HG03469 (cell line): Measurements from ENCODE around the gene DCTN3.

Experiments
- ATAC-seq: cut with Tn5 transposase; IDR thresholded peaks from one replicate; pipeline ENCODE4 v1.9.1; 2021; ENCODE audit warnings: mild to moderate bottlenecking, moderate library complexity, moderate number of reproducible peaks; ENCODE audit not compliant: unreplicated experiment

DCTN3 gene

DNA sequence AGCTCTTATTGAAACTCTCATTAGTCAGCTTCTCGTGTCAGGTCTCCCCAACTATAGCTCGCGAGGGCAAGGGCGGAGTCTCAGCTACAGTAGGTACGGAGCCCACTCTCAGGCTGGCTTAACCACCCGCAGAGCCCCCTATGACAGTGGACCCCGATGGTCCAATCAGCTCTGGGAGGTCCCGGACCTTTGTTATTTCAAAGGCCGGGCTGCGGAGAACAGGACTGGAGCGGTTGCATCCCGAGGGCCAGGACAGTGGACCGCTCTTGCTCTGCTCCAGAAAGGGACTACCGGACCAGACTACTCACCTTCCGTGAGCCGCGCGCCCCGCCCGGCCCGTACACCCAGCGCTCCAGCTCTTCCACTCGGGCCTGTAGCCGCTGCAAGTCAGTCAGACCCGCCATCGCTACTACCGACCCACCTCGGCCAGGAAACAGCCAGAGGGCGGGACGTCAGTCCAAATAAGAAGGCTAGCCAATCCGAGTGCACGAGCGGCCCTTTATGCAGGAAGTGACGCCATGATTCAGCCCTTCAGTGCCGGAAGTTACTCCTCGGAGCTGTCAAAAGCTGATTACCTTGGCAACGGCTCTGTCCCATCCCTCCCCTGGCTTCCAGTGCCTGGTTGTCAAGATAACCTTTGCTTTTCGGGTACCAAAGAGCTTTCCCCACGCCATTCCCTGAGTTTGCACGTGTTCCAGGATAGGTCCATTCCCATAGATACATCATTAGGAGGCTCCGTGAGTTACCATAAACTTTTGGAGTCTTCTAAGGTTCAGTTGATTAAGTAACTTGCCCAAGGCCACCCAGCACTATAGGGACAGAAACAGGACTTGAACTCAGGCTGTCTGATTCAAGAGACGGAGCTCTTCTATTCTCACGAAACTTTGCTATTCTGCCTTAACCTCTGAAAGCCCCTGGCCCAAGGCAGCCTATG, at the start of gene DCTN3:
DCTN3 (minus strand) TSS at position 435 of the 934 bp plus-strand sequence; CDS start at position 404, 31 bp downstream.
- peak; percentile 93 for ATAC-seq

DNA sequence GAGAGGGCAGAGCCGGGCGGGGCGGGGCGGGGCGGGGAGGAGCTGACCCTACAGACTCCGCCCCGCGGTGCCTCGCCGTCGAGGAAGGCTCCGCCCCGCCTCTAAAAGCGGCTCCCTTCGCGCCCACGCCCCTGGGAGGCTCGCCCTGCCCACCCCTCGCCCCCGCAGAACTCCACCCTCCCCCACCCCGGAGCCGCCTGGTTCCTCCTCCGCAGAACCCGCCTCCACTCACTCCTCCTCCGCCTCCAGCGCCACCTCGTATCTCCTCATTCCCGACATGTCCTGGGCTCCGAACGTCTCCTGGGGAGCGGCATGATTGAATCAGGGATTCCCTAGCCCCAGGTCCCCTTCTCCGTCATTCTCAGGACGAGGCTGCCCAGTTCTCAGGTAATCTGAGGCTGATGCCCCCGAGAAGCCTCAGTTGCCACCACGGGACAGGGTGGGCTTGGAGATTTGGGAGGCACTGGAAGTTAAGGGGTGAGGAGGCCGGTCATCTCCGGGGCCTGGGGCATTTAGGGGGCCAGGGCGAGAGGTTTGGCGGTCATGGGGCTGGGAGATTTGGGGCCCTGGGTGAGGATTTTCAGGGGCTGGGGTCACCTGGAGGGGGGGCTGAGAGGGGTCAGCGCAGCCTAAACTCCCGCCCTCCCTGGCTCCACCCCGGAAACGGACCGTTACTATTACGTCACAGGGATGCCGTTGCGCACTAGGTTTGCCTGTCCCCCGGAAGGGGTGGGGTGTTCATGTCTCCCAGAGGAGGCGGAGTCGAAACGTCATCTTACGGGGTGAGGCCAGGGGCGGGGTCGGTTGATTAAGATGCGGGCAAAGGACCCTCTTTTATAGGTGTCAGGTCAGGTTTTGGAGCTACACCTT, 45.3 kb upstream of the DCTN3 start:
- ATAC-seq = peak; percentile 51

DNA sequence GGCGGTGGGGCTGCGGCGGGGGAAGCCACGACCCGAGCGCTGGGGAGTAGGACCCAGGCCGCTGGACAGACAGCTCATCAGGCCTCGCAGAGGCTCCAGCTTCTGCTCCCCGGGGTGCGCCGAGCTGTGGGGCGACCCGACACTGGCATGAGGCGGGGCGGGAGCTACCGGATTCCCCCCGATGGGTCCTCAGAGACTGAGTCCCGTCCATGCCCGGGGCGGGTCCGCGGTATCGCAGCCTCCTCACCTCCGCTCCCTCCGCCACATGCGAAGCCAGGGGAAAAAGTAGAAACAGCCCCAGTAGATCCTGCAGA, 44.7 kb upstream of the DCTN3 start:
- no peak for ATAC-seq

DNA sequence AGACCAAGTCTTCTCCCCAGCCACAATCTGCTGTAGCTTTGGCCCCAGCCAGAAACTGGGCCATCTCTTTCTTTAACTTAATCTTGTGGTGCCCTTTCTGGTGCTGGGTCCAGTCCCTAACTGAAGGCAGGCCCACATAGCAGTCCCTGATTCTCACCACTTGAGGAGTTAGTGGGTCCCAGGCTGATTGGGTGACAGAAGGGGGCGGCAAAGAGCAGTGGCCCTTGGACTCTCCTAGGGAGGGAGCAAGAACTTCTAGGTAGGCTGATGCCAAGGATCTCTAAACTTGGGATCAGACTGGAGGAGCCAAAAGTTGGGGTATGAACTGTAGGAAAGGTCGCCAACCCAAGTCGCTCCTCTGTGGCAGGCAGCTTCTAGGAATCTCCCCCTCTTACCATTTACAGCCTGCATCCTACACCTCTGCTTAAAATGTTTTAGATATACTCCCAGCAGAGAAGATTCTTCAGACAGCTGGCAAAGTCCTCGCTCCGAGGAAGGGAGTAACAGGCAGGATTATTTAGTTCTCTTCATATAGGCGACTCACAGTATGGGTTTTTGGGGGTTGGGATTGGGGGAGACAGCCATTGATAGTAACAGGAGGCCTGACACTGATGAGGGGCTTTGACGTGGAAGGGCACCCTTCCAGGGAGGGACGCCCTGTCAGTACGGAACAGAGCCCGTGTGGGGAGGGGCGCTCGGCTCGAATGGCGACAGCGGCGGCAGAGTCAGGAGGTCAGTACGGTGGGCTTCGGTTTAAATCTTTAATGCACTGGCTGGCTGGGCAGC, 44.2 kb upstream of the DCTN3 start:
- ATAC-seq = peak; percentile 31

DNA sequence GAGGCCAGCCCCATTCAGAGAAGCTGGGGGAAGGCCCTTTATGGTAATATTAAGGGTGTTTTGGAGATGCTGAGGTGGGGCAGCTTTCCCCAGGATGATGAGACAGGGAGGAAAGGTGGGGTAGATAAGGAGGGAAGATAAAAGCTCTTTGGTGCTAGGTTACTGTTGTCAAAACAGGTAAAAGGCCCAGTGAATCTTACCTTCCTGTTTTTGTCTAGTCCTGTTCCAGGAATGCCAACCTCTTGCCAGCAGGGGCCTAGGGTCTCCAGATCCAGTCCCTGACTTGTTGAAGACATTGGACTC, 43.0 kb upstream of the DCTN3 start:
- ATAC-seq = no peak

DNA sequence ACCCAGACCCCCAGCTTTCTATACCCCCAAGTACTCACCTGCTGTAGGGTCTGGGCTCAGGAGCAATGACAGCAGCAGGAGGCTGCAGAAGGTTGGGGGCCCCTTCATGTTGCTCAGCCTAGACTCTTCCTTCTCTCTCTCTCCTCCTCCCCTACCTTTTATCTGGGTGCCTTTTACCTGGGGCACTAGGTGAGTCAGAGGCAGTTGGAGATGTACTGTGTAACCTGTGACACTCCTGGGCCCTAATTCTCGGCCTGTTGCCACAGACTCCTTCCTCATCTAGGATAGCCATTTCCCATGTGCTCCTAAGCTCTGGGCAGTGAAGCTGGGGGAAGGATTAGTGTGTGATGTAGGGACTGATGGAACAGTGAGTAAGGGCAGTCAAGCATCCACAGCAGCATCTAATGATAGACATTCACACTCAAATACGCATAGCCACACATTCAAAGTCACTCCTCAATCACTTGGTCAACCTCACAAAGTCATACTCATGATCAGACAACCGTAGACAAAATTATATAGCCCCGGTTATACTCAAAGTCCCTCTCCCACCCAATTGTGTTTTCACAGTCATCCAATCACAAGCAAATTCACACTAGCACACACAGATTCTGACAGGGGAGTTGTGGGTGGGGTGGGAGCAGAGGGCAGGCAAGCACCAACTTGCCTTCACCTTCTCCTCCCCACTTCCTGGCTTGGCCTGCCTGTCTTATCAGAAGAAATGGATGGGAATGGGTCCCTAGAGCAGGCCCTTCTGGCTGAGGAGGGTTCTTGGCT, 42.4 kb upstream of the DCTN3 start, which contains the start of gene CCL27:
CCL27 (minus strand) TSS at position 132 of the 777 bp plus-strand sequence; CDS start at position 108, 24 bp downstream.
- ATAC-seq = no peak

DNA sequence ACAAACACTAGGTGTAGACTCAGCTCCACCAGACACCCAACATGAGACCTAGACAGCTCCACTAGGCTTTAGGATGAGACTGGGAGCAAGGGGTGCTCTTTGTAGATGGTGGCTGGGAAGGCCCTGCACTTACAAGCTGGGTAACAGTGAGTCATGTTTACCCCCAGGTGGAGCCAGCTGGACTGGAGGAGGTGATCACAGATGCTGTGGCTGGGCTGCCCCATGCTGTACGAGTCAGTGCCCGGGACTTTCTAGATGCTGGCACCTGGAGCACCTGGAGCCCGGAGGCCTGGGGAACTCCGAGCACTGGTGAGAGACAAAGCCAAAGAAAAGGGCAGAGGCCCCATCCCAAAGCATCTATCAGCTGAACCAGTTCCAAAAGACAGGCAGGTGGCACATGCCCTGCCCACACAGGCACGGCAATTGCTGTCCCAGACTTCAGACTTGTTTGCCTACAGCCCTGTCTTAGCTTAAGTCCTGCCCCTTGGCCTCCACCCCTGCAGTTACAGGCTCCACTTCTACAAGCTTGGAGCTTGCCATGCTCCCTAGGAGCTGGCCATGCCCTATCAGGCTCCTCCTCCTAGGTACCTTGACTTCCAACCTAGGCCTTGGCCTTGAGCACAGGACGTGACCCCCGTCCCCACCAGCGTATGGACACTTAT, 39.4 kb upstream of the DCTN3 start:
- ATAC-seq = no peak

DNA sequence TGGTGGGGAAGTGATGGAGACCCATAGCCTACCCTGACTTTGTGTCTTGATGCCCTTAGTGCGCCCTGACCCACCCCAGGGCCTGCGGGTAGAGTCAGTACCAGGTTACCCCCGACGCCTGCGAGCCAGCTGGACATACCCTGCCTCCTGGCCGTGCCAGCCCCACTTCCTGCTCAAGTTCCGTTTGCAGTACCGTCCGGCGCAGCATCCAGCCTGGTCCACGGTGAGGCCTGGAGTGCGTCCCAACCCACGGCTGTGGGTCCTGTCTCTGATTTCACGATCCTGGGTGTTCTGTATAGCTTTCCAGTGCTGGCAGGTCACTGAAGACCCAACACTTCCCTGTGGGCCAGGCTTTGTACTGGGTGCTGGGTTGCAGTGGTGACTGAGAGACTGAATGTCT, 38.2 kb upstream of the DCTN3 start:
- no peak for ATAC-seq

DNA sequence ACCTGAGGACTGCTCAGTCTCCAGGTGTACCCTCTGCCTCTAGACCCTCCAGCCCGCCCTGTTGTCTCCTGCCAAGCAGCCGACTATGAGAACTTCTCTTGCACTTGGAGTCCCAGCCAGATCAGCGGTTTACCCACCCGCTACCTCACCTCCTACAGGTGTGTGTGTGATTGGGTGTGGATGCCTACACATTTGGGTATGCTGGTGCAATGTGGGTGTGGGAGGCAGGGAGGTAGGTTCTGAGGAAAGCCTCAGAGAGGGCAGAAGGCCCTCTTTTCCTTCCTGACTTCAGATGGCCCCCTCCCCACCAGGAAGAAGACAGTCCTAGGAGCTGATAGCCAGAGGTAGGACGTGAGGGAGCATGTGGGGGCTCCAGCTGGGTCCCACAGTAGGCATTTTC, 36.7 kb upstream of the DCTN3 start:
- ATAC-seq = no peak

DNA sequence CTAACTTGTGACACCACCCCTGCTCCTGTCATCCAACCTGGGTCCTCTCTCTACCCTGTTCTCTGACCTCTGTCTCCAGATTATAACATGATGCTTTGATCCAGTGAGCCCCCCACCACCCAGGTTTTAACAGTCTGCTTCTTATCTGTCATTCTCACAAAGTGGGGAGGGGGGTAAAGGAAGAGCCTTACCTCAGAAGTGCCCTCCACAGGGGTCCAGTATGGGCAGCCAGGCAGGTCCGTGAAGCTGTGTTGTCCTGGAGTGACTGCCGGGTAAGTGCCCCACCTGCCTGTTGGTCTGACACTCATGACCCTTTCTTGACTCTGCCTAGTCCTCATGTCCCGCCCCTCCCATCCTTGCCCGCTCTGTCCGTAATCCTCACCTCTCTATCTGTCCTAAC, 35.1 kb upstream of the DCTN3 start:
- no peak for ATAC-seq

DNA sequence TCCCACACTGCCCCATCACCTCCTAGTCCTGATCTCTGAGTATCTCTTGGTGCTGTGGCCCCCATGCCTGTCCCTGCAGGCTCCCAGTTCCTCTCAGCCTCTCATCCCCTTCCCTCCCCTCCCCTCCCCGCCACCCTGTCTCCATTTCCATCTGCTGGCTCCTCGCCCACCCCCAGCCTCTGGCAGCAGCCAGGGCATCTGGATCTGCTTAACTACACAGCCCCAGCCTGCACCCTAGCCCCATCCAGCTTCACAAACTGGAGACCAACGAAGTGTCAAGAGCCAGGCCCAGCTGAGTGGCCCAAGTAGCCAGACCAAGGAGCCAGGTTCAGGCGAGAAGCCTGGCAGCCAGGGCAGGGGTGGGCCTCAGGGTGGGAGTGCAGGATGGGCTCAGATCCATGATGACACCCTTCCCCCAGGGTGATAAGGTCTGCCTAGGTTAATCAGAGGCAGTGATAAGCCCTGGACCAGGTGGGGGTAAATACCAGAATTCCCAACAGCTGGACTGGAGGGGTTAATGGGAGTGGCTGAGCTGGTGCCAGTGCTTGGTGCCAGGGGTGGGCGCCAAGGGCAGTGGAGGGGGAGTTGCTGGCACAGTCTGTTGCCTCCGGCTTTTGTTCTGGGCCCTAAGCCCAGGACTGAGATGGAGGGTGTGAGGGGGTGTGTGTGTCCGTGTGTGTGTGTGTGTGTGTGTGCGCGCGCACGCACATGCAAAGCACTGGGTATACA, 34.2 kb upstream of the DCTN3 start:
- no peak for ATAC-seq

DNA sequence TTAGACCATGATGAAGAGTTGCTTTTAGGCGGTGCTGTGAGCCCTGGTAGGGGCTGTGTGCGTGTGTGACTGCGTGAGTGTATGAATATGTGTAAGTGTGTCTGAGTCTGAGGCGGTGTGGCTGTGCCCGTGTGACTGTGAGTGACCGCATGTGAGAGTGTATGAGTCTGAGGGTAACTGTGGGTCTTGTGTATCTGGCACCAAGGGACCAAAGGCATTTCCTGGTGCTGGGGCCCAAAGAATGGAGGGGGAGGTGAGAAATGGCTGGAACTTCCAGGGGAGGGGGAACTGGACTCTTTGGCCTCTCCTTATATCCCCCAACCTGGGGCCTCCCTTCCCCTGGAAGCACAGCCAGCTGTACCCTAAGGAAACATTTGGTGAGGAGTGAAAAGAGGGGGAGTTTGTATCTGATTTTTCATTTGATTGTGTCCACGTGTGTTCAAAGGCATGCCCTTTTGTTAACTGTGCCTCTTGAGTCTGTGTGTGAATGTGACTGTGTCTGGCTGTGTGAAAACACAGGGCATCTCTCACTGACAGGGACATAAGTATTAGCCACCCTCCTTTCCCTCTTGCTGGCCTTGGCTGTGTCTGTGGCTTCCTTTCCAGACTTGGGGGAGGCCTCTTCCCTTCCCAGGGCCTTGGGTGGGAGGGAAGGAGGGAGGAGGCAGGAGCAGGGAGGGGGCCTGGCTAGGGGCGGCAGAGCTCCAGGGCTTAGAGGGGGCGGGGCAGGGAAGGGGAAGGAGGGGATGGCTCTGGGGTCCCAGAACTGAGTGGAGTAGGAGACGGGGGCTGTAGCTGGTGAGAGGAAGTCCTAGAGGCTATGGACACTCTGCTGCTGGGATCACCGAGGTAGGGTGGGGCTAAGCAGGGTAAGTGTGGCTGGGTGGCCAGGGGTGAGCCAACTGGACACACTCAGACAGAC, 33.1 kb upstream of the DCTN3 start:
- no peak for ATAC-seq

DNA sequence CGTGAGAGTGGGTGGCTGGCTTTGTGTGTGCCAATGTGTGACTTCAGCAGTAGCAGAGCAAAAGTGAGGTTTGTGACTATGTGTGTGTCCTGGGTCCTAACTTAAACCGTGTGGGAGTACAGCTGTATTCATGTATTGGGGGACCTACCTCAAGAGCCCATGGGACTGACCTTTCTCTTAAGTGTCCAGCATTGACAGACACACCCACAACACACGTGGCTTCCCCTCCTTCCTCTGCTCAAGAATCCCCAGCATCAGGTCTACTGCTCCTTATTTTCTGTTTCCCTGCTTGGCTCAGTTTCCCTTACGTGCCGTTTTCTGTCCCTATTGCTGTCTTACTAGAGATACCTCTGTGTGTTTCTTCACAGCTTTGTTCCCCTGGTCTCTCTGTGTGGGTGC, 32.3 kb upstream of the DCTN3 start:
- ATAC-seq = no peak

DNA sequence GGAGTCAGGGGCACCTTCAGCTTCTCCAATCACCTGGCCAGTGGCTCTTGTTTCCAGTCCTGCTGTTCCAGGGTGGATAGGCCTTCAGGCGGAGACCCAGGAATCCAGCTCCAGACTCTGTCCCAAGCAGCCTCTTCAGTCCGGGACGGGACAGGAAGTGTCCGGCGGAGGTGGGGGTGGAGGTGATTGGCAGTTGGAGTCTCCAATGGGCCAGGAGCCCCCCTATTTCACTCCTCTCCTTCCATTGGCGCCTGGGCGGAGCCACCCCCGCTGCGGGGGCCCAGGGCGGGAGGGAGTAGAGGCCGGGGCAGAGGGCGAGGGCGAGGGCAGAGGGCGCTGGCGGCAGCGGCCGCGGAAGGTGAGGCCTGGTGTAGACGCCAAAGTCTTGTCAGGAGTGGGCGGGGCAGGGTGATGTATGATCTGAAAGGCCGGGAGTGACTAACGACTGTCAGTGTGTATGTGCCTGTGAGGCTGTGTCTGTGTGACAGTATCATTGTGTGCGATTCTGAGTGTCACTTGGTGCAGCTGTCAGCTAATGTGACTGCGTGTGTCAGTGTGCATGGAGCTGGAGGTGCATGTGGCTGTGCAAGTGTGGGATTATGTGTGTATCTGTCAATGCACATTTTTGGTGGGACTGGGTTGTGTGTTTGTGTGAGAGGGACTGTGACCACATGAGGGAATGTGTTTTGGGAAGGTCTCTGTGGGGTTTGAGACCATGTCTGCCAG, 31.7 kb upstream of the DCTN3 start, which contains the start of gene IL11RA:
IL11RA (plus strand) TSS at position 310 of the 726 bp plus-strand sequence. CDS start 3,033 bp downstream, outside the sequence.
- ATAC-seq = no peak

DNA sequence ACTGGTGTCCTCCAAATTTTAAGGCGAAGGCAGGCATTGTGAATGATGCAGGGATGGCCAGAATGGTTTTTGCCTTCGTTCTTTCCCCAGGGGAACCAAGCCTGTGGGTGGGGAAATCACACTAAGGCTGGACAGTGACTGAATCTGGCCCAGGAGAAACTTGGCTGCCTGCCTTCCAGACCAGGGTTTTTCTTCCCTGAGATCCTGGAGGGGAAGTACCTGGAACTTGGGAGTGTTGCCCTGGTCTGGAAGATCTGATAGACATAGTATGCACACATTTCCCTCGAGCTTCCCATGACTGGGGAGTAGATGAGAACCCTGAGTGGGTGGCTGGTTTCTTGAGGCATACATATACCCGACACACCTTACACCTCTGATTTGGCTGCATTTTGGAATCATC, 31.0 kb upstream of the DCTN3 start:
- no peak for ATAC-seq

DNA sequence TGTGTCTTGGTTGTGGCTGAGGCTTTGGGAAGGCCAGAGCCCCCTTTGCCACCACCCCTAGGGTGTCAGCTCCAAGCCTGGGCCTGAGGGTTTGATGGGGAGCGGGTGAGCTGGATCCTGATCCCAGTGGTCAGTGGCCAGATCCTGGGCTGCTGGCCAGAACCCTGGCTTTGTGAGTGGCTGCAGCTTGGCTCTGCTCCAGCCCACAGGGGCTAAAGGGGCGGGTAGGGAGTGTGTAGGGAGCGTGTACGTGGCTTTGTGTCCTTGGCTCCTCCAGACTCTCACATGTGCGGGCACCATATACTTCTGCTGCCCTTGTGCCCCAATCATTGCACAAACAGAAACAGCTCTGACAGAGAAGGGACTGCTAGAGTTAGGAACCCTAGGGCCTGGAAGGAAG, 30.5 kb upstream of the DCTN3 start:
- no peak for ATAC-seq

DNA sequence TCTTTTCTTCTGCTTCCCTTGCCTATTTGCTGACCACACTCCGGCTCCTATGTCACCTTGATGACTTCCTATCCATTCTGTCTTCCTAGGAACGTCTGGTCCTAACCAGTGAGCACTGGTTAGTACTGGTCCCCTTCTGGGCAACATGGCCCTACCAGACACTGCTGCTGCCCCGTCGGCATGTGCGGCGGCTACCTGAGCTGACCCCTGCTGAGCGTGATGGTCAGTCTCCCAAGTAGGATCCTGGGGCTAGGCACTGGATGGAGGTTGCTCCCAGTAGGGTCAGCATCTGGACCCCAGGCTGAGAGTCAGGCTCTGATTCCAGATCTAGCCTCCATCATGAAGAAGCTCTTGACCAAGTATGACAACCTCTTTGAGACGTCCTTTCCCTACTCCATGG, 28.4 kb upstream of the DCTN3 start:
- no peak for ATAC-seq
